Measurements from ENCODE around the gene MRPS10.
A peak's percentile ranks its signal among the peaks of the same experiment; 100 is the strongest.

GRCh38 chr6:42217519-42218367 lies at the start of gene MRPS10:
- TF ChIP-seq CTCF (IDR thresholded peaks at IDR 0.05) (no peak), POLR2A (IDR thresholded peaks at IDR 0.05) (peak; percentile 82)
